DND-41 (cell line): ENCODE data around the gene MAL.
A peak's percentile ranks its signal among the peaks of the same experiment; 100 is the strongest.

Source experiments
- ATAC-seq: fragments of 200-7000 bp; cut with Tn5 transposase; 3 replicates; pipeline ENCODE4 v1.9.1; 2021; ENCODE audit warnings: low read depth; ENCODE audit not compliant: insufficient read depth
- DNase-seq: peaks from one replicate; pipeline ENCODE4 v3.0.0-alpha.2; 2020
- H2AFZ ChIP-seq: 2 replicates; pipeline ENCODE4 v1.6.0; 2012; ENCODE audit warnings: low read depth, low read length
- H3K27ac ChIP-seq: 2 replicates; pipeline ENCODE4 v1.5.1; 2012; ENCODE audit warnings: low read length, inconsistent platforms
- H3K27me3 ChIP-seq: fragments of 200-600 bp; sonication (generic); 2 replicates; pipeline ENCODE4 v1.6.0; 2012; ENCODE audit warnings: low read length, mild to moderate bottlenecking, inconsistent platforms; ENCODE audit not compliant: insufficient read depth, poor library complexity
- H3K36me3 ChIP-seq: 2 replicates; pipeline ENCODE4 v1.5.1; 2012; ENCODE audit warnings: low read length, inconsistent platforms; ENCODE audit not compliant: insufficient read depth
- H3K4me1 ChIP-seq: 2 replicates; pipeline ENCODE4 v1.5.1; 2012; ENCODE audit warnings: mild to moderate bottlenecking, low read length; ENCODE audit not compliant: insufficient read depth
- H3K4me2 ChIP-seq: 2 replicates; pipeline ENCODE4 v1.6.0; 2012; ENCODE audit warnings: mild to moderate bottlenecking, moderate library complexity, low read length, inconsistent platforms; ENCODE audit not compliant: insufficient read depth
- H3K4me3 ChIP-seq, 2 experiments: fragments of 200-600 bp in 1 of 2; shearing (Covaris generic) in 1 of 2; 2 replicates each; pipeline ENCODE4 v1.5.1; 2012 to 2016; ENCODE audit warnings: inconsistent platforms in 2 of 2, low read length in 2 of 2, mild to moderate bottlenecking in 2 of 2, low read depth in 1 of 2, moderate library complexity in 1 of 2
- H3K79me2 ChIP-seq: 2 replicates; pipeline ENCODE4 v1.6.0; 2012; ENCODE audit warnings: low read length, inconsistent platforms; ENCODE audit not compliant: insufficient read depth
- H3K9ac ChIP-seq: 2 replicates; pipeline ENCODE4 v1.6.0; 2012; ENCODE audit warnings: low read depth, mild to moderate bottlenecking, inconsistent platforms, low read length, moderate library complexity
- H3K9me3 ChIP-seq: 2 replicates; pipeline ENCODE4 v1.5.1; 2012; ENCODE audit warnings: low read length, moderate library complexity, mild to moderate bottlenecking, inconsistent platforms; ENCODE audit not compliant: insufficient read depth, severe bottlenecking
- H4K20me1 ChIP-seq: 2 replicates; pipeline ENCODE4 v1.6.0; 2012; ENCODE audit warnings: low read length; ENCODE audit not compliant: insufficient read depth
- CTCF ChIP-seq: IDR thresholded peaks from 2 replicates; pipeline ENCODE4 v1.5.1; 2012; ENCODE audit warnings: borderline replicate concordance, low read length, moderate library complexity, mild to moderate bottlenecking; ENCODE audit not compliant: poor library complexity, severe bottlenecking; ENCODE audit errors: extremely low read depth
- EZH2 ChIP-seq: IDR thresholded peaks from 3 replicates; pipeline ENCODE4 v1.6.1; 2012; ENCODE audit warnings: borderline replicate concordance, low read depth, mild to moderate bottlenecking, moderate library complexity, low read length, inconsistent platforms; ENCODE audit not compliant: severe bottlenecking

The MAL gene

GRCh38 chr2:95027369-95027720 is 1.8 kb downstream of the MAL start:
- Histone ChIP-seq H2AFZ (no peak overlapping the region), H3K27ac (0 out of 2 replicates have a peak overlapping the region, but pooled peaks have one; percentile 80), H3K36me3 (no peaks in the 10 kb centered on the region), H3K9ac (peak overlapping the region; percentile 67; the same call in 1 of the 2 replicates), H3K4me3 (peak overlapping the region in 1 of 2 experiments; percentile 76; a peak in 2 of 4 replicates), H3K9me3 (no peaks in the 10 kb centered on the region), H3K4me1 (peaks cover 65% of the 10 kb centered on the region), H3K4me2 (peak overlapping the region; percentile 76), H4K20me1 (peaks cover 10% of the 10 kb centered on the region; the same call in 1 of the 2 replicates), H3K27me3 (peaks cover 44% of the 10 kb centered on the region), H3K79me2 (peaks cover 57% of the 10 kb centered on the region)
- TF ChIP-seq EZH2 = no peak
- TF ChIP-seq CTCF = no peak
- ATAC-seq = no peak
- DNase-seq = peak; percentile 48

- Histone ChIP-seq H3K4me2 (0 out of 2 replicates have a peak overlapping the region, but pooled peaks have one; percentile 31), H3K27me3 (peaks cover 29% of the 10 kb centered on the region), H3K9me3 (no peaks in the 10 kb centered on the region), H2AFZ (no peak overlapping the region), H3K36me3 (peaks cover 8% of the 10 kb centered on the region; the same call in 1 of the 2 replicates), H3K4me1 (peaks cover 39% of the 10 kb centered on the region), H3K79me2 (peaks cover 66% of the 10 kb centered on the region), H3K27ac (0 out of 2 replicates have a peak overlapping the region, but pooled peaks have one; percentile 26), H3K4me3 (no peak overlapping the region), H4K20me1 (peaks cover 28% of the 10 kb centered on the region), H3K9ac (no peak overlapping the region)
- TF ChIP-seq CTCF = no peak
- no peak for TF ChIP-seq EZH2
- no peak for DNase-seq
- no peak for ATAC-seq
Measured at GRCh38 chr2:95029898-95030341, 4.4 kb downstream of the MAL start.

DNA sequence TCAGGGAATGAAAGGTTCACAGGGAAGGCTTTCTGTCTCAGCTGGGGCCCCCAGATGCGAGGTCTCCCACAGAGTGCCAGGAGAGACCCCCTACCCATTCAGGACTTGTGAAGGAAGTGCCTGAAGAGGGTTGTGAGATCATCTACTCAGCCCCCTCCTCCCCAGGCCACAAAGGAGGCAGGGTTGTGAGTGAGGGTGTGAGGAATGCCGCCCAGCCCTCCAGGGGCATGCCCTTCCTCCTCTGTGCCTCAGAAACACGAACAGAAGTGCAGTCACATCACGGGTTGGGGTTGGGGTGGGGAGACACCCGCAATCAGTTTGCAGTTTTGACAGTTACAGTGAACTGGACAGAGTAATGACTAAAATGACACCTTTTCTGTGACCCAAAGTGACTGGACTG is 5.0 kb downstream of the MAL start:
- H3K27me3 ChIP-seq = peaks cover 23% of the 10 kb centered on the region
- ATAC-seq = no peak

More for the DNA sequence above, 5.0 kb downstream of the MAL start:
- H3K27ac ChIP-seq = 0 out of 2 replicates have a peak overlapping the region, but pooled peaks have one; percentile 26
- H3K4me2 ChIP-seq = no peak overlapping the region
- peaks cover 8% of the 10 kb centered on the region; the same call in 1 of the 2 replicates for H3K36me3 ChIP-seq
- H3K9me3 ChIP-seq = no peaks in the 10 kb centered on the region
- no peak overlapping the region for H3K9ac ChIP-seq
- no peak overlapping the region for H2AFZ ChIP-seq
- TF ChIP-seq EZH2 (no peak), CTCF (no peak)
- peaks cover 34% of the 10 kb centered on the region for H3K4me1 ChIP-seq
- no peak for DNase-seq
- H3K79me2 ChIP-seq = peaks cover 62% of the 10 kb centered on the region
- H4K20me1 ChIP-seq = peaks cover 28% of the 10 kb centered on the region
- H3K4me3 ChIP-seq = no peak overlapping the region
